ENCODE data around the gene CTTNBP2.

CTTNBP2 gene

DNA sequence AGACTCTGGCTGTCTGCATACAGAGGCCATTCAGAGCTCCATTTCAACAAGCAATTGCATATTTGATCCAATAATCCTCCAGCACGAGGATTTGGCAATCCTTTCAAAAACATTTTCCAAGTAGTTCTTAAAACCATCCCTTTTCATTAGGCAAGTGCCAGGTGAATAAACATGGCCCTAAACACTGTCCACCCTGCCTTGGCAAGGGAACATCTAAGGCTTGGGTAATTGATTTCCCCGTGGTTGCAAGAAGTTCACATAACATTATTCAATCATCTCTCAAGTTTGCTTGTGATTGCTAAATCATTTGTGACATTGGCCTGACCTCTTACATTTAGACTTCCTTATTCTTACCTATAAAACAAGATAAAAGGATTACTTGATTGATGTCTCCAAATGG is 175.2 kb downstream of the CTTNBP2 start:
- FAIRE-seq (no peak), DNase-seq (ENCODE audit: insufficient read length, low spot score) (no peak)

DNA sequence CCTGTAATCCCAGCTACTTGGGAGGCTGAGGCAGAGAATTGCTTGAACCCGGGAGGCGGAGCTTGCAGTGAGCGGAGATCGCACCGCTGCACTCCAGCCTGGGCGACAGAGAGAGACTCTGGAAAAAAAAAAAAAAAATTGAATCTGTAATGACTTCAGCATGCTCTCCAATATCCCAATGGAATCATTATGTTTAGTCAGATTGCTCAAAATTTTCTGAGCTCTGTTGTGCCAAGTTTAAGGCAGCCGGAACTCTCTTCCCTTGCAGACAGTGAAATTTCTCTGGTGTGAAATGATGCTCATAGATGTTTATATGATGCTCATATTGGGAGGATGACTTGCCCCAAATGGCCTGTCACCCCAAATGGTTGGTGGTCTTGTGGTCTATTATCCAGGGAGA is 180.9 kb downstream of the CTTNBP2 start:
- DNase-seq (ENCODE audit: insufficient read length, low spot score) (no peak), FAIRE-seq (no peak)

DNA sequence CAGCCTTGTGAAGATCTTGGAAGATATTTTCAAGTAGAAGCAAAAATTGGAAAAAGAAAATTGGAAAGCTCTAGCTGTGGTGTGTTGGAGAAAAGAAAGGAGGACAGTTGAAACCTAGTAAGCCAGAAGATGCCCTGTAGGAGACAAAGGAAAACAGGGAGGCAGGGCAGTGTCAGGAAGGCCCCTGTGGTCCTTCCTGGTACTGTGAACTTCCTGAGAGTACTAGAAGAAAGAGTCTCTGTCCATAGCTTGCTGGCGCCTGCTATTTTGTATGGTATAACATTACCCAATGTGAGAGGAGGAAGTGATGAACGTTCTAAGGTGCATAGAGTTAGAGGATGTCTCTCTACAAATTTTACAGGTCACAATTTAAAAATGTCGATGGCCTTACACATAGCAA is 183.1 kb downstream of the CTTNBP2 start:
- no peak for FAIRE-seq
- no peak for DNase-seq (ENCODE audit: insufficient read length, low spot score)

DNA sequence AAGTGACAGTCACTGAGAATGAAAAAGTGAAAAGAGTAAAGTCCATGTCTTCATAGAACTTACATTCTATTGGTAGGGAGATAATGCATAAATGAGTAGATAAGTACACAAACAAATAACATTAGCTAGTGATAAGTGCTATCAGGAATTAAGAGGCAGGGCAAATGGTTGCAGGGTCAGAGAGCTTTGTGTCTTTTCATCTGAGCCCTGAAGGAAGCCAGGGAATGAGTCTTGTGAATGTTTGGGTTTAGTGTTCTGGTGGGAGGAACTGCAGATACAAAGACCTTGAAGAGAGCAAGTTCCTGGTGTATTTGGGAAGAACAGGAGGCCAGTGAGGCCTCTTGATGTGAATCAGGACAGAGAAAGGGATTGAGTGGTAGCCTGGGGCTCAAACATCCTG is 183.8 kb downstream of the CTTNBP2 start:
- FAIRE-seq = no peak
- no peak for DNase-seq (ENCODE audit: insufficient read length, low spot score)

DNA sequence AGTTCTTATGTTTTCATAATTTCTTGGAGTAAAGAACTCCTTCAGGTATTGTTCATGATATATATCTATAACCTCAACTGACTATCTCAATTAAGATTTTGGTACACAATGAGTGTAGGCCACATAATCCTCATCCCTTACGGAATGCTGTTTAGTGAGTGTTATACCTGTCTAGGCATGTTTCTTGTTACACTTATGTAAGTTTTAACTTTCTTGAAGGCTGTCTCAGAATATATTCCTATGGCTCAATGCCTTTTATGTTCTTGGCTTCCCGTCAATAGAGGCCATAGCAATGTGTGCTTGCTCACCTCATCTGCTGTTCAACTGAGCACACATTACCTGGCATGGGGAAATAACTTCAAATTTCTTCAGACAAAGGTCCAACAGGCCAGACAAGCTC is 185.1 kb downstream of the CTTNBP2 start:
- FAIRE-seq (no peak), DNase-seq (ENCODE audit: insufficient read length, low spot score) (no peak)

DNA sequence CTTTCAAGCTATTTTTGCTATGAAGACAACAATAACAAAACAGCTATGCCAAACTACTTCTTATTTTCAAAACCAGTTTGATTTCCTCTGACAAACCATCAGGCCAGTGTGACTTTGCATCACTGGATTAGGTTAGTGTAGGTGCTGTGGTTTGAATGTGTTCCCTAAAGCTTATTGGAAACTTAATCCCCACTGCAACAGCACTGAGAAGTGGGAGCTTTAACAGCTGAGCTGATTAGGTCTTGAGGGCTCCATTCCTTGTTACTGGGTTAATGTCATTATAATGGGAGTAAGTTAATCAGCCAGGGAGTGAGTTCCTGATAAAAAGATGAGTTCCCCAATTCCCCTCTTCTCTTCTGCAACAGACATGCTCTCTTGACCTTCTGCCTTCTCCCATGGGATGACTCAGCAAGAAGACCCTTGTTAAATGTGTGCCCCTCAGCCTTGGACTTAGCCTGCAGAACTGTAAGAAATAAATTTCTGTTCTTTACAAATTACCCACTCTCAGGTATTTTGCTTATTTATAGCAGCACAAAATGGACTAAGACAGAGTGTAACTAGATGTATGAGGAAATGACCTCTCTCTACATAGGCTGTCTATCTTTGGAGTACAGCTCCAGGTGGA is 186.8 kb downstream of the CTTNBP2 start:
- FAIRE-seq (no peak), DNase-seq (ENCODE audit: insufficient read length, low spot score) (no peak)

DNA sequence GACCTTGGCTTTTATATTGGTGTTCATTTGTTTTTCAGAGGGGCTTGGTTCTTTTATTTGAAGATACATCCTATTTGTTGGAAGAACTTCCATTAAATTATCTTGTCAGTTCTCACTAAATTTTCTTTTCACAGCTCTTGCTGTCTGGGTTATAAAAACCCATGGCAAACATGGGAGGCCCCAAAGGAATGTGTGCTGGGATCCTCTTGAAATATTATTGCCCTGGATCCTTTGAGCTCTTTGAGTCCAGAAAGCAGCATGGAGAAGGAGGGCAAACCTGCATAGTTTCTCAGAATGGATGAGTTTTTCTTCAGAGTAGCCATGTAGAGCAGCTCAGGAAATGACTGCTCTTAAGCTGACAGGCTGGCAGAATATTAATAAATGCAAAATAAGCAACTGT is 187.4 kb downstream of the CTTNBP2 start:
- FAIRE-seq (no peak), DNase-seq (ENCODE audit: insufficient read length, low spot score) (no peak)

DNA sequence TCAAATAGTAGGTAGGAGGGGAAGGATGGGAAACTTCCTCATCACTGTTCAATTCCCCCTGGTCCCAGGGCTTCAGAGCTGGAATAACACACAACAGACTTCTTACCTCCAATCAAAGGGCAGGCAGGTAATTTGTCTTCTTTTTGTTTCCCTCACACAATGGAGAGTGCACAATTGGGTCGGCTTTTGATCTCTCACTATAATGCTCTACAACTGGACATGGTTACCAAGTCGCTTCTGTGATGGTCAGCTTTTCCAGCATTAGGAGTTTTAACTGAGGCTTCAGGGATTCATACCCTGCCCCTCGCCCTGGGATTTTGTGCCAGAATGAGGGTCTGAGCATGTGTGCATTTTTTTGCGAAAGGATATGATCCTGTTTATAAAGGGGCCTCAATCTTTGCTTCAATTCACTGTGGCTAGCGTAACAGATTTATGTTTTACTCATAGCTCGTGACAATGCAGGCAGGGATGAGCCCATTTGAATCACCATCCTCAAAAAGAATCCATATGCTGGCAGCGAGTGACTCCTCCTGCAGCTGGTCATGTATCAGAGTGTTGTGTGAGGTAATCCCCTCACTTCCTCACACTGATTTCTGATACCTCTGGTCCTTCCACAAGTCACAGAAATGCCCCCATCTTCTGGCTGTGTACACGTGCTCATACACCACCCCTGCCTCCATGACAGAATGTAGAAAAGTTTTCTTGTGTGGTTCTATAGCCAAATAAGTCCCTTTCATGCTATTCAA is 189.6 kb downstream of the CTTNBP2 start:
- DNase-seq (ENCODE audit: insufficient read length, low spot score) (no peak), FAIRE-seq (peak; percentile 60)

DNA sequence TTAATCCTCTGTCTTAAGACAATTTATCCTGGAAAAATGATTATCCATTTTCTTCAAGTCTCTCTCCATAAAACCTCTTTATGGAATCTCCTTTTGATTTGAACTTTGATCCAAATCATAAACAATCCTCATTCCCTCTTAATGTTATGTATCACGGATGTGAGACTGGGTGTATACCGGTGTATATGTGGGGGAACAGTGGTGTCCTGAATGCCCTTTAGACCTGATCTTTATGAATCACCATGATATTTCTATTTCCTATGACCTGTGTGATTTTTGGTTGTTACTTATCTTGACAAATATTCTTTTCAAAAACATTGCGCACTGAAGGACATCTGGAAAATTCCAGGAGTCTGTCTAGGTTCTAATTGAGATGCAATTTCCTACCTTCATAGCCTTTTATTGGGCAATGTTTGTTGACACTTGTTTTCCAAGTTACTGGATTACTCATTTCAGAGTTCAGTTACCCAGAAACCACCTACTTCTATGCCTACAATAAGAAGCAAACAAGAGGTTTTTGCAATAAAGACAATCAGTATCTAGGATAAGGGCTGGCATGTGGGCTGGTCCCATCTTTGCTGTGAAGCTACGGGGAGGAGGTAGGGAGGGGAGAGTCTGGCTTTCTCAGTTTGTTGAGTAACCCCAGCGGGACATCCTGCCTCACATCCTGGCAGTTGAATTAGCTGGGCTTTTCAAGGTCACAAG is 190.4 kb downstream of the CTTNBP2 start:
- no peak for FAIRE-seq
- DNase-seq (ENCODE audit: insufficient read length, low spot score) = no peak

DNA sequence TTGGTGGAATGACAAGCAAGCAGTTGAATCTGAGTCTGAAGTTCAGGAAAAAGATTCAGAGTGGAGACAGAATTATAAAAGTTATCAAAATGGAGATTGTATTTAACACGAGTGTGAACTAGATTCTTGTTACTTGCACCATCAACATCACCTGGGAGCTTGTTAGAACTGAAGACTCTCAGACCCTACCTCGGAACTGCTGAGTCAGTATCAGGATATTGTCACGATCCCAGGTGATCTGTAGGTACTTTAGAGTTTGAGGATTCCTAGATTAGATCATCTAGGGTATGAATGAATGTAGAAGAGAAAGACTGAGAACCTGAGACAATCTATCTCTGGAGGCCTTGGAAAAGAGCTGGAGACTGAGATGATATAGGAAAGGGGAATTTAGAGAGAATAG is 194.1 kb downstream of the CTTNBP2 start:
- FAIRE-seq = no peak
- DNase-seq (ENCODE audit: insufficient read length, low spot score) = no peak

DNA sequence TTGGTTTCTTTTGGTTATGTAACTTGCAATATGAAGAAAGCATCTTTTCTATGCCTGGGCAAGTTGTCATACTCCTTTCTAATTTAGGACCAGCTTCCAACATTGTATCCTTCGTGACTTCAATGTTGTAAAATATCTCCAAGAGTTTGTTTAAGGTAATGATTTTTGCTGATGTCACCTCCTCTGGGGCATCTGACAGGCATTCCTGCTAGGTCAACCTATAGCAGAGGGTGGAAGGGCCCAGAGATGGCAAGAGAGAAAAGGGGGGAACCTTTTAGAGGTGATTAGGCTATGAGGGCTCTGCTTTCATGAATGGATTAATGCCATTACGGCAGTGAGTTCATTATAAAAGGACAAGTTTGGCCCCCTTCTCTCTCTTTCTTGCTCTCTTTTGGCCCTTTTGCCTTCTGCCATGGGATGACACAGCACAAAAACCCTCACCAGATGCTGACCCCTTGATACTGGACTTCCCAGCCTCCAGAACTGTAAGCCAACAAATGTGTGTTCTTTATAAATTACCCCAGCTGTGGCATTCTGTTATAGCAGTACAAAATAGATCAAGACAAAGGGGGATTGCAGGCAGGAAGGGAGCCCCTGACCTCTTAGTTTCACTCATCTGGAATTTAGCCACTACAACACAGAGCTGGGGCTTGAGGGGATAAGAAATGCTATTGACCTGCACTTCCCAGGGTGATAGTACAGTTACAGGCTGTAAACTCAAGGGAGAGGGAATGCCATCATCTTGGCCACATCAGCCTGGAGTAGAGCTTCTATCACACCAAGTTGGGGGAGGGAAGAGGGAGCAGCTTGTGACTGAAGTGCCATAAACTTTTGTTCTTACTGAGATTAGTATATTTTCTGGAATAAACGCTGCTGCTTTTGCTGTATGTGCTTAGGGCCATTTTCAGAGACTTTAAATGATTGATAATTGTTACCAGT is 197.5 kb downstream of the CTTNBP2 start:
- FAIRE-seq (no peak), DNase-seq (ENCODE audit: insufficient read length, low spot score) (no peak)

DNA sequence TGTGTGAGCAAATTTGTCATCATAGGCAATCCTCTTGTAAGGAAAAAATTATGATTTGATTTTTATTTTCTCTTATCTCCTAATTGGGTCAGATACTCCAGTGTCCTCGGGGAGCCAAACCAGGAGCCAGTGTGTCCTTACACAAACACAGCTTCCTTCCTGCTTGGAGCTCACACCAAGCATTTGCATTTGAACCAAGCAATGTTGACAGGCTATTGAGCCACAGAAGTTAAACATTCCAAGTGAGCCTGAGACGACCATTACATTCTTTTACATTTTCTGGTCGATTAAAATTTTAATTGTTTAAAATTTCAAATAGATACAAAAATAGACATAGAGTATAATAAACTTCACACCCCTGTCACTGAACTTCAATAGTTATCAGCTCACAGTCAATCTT is 198.6 kb downstream of the CTTNBP2 start:
- DNase-seq (ENCODE audit: insufficient read length, low spot score) = no peak
- FAIRE-seq = no peak

DNA sequence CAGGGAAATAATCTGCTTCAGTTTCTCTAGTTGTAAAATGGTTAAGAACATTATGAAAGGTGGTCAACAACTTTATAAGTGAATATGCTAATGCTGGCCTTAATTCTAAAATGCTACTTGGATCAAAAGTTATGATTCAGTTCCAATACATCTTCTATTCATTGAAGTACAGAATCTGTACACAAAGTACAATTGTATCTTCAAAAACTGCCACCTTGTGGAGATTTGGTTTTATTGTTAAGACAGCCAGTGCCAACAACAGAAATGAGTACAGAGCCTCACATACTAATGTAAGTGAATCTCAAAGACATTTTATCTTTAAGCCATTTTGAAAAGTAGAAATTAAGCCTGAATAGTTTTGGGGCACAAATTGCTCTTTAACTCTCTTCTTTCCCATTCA is 199.4 kb downstream of the CTTNBP2 start:
- no peak for FAIRE-seq
- peak; percentile 56 for DNase-seq (ENCODE audit: insufficient read length, low spot score)

DNA sequence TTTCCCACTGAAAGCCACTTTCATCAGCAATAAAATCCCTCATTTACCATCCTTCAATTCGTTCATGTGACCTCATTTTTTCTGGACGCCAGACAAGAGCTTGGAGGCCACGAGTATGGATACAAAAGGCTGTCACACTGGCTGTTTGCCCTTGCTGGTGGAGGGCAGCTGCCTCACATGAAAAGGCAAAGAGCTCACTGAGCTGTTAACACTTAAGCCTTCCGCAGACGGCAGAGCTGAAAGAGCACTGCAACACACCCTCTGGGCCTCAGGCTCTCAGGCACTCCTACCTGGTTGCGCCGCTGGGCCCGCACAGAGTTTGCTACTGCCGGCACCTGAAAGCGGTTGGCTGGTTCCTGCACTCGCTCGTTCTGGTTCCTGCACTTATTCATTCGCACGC is 199.9 kb downstream of the CTTNBP2 start:
- FAIRE-seq = no peak
- no peak for DNase-seq (ENCODE audit: insufficient read length, low spot score)

DNA sequence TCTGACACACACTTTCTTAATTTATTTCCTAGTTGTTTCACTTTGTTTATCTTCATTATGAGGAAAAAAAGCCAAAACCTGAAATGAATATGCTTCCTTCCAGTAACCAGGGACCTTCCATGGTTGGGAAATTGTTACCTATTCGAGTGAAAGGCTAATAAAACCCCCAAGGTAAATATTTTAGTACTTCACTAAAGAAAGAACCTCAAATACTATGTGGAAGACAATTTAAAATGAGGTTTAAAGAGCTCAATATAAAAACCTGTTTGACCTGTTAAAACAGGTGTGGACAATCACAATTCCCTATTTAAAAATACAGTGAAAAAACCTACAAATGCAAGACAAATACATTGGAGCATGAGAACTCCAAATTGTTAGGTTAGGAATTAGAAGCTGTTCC is 200.8 kb downstream of the CTTNBP2 start:
- FAIRE-seq (no peak), DNase-seq (ENCODE audit: insufficient read length, low spot score) (no peak)

DNA sequence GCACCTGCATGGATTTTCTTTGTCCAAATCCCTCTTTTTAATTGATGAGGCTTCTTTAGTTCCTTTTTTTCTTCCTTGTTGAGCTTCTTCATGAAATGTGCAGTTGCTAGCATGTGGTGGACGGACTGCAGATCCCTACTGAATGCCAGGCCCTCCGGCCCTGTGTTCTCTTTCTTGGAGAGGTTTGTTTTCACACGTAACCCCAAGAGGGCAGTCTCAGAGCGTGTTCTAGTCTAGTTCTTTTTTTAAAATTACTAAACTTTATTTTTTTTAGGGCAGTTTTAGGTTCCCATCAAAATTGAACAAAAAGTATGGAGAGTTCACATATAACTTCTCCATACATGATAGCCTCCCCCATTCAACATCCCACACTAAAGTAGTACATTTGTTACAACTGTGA is 203.4 kb downstream of the CTTNBP2 start:
- FAIRE-seq = no peak
- DNase-seq (ENCODE audit: insufficient read length, low spot score) = no peak

DNA sequence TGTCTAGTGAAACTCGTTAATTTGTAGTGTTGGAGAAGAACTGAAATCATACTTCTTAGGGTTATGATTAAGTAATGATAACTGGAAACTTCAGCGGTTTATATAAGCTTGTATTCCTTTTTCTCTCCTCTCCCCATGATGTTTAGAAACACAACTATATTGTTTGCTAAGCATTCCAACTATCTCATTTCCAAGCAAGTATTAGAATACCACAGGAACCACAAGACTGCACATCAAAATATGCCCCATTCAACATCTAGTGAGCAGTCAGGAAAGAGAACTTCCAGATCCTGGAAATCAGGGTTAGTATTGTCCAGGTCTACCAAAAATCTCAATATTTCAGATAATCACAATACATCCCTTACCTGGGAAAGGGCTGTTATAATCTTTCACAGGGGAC is 205.8 kb downstream of the CTTNBP2 start:
- DNase-seq (ENCODE audit: insufficient read length, low spot score) = no peak
- FAIRE-seq = no peak

DNA sequence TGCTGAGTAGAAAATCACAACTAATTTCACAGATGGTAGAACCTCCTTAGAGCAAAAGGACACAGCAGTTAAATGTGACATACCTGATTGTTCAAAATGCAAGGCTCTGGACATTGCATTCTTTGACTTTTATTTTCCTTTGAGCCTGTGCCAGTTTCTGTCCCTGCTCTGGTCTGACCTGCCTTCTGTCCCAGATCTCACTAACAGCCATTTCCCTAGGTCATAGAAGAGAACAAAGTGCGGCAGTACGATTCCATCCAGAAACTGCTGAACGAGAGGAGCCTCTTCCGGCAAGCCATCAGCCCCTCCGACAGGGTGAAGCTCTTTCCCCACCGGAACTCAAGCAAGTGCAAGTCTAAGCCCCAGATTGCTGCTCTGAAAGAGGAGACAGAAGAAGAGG is 206.6 kb downstream of the CTTNBP2 start:
- DNase-seq (ENCODE audit: insufficient read length, low spot score) (no peak), FAIRE-seq (no peak)

DNA sequence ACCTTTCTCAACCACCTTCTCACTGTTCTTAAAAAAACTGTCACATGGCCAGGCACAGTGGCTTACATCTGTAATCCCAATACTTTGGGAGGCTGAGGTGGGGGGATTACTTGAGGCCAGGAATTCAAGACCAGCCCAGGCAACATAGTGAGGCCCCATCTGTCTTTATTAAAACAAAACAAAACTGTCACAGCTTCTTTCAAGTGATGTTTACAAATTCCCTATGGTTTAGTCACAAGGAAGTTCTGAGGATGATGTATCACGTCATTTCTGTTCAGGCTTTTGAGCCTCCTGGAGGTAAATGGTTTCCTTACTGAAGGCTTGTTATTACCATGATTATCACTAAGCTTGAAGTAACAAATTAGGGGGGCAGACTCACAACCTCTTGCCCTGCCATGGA is 207.2 kb downstream of the CTTNBP2 start:
- FAIRE-seq (no peak), DNase-seq (ENCODE audit: insufficient read length, low spot score) (peak; percentile 56)

DNA sequence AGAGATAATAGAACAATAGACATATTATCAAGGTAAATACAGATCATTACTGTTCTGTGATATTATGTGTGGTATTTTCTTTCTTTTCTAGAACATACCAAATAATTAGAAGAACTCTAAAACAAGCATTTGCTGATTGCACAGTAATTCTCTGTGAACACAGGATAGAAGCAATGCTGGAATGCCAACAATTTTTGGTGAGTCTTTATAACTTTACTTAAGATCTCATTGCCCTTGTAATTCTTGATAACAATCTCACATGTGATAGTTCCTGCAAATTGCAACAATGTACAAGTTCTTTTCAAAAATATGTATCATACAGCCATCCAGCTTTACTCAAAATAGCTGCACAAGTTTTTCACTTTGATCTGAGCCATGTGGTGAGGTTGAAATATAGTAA is 207.9 kb downstream of the CTTNBP2 start:
- DNase-seq (ENCODE audit: insufficient read length, low spot score) (no peak), FAIRE-seq (no peak)

DNA sequence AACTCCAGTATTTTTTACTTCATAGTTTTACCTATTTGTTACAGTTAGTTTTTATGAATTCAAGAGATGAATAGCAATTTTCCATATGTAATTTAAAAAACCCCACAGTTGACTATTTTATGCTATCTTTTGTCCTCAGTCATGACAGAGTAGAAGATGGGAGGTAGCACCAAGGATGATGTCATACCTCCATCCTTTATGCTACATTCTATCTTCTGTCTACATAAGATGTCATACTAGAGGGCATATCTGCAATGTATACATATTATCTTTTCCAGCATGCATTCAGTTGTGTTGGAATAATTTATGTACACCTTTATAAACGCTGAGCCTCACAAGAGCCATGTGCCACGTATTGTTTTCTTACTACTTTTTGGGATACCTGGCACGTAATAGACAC is 209.2 kb downstream of the CTTNBP2 start:
- FAIRE-seq (no peak), DNase-seq (ENCODE audit: insufficient read length, low spot score) (no peak)
